Activated CD8-positive, alpha-beta memory T cell treated with anti-CD3 and anti-CD28 coated beads, Interleukin-2, amount 50 U/mL, for 24 hours (primary cell): Measurements from ENCODE around the gene AADACL4.
A peak's percentile ranks its signal among the peaks of the same experiment; 100 is the strongest.

Experiments used
- DNase-seq: peaks from one replicate; pipeline ENCODE4 v3.0.0-alpha.2; 2020; ENCODE audit errors: extremely low read depth

Gene AADACL4

DNA sequence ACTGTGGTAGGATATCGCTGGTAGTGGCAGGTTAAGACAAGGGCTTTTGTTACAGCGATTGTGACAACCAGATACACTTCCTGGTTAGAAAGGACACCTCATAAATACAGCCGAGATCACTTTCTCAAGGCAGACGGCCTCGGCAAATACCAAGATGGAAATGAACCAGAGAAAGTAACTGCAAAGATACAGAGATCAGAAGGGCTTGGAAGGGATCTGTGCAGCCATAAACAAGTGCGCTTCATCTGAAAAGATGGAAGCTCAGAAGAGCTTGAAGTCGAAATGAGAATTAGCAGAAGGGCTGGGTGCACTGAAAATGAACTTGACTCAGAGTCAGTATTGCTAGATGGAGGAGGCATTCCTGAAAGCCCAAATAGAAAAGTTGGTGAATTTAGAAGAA, 32.9 kb upstream of the AADACL4 start:
- no peak for DNase-seq

DNA sequence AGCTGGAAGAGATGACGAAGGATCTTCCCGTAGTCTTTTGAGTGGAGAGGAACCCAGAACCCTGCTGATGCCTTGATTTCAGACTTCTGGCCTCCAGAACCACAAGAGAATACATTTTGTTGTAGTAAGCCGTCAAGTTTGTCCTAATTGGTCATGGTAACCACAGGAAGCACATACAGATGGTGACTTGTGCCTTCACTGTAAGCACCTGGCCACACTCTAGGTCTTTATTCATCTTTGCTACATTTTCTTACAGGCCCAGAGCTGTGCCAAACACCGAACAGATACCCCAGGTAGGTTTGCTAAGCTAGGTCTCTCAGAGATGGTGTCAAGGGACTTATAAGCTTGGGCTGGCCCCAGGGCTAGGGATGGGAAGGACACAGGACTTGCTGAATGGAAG, 30.7 kb upstream of the AADACL4 start:
- no peak for DNase-seq

DNA sequence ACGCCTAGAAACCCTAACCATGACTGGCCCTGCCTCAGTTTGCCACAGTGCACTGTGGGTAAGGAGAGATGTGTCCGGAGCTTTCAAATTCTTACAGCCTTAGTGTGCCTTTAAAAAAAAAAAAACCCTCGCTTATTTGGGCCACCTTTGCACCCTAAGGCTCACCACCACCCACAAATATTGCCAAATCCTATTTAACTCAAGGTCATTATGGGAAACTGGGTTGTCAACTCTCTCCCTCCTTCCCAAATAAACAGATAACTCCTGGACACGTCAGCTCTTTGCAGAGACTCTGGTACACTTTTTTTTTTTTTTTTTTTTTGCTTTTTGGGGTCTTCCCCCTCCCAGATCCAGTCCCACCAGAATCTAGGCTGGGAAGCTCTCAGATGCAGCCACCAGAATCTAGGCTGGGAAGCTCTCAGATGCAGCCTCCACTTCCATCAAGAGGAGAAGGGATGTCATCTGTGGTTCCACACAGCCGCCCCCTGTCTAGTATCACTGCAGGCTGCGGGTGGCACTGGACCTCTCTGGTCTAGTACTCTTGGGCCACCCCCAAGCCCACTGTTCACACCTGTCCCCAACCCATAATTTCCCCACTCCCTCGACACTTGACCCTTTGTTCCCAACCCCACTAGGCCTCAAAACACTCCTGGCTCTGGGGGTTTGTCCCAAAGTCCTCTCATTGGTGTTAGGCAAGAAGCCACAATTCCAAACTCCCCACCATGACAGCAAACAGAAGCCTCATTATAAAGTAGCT, 29.3 kb upstream of the AADACL4 start:
- DNase-seq, result no peak

DNA sequence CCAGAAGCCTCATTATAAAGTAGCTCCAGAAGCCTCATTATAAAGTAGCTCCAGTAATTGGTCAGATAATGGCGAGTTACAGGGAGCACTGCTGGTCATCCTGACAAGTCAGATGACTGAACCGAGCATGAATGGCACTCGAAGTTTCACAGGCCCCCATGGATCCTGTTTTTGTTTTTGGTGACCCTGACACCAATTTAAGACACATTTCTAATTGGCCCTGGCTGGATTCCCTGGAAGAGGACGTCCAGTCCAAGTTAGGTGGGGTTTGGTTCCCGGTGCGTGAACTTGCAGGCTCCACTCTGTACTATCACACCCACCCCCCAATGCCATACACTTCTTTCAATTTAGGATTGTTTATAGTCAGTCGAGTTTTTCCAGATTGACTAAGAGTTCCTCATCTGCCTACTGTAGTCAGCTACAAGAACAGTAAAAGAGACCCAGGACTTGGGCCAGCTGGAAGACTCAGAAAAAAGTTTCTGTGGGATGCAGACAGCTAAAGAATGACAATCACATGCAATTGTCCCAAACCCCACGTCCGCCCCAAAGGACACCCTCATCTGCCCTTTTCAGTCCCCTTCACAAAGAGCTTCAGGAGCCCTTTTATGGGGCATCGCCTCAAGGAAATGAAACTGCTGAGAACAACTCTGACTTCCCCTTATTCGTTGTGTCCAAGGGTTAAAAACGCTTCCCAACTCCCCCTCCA, 28.6 kb upstream of the AADACL4 start:
- no peak for DNase-seq

DNA sequence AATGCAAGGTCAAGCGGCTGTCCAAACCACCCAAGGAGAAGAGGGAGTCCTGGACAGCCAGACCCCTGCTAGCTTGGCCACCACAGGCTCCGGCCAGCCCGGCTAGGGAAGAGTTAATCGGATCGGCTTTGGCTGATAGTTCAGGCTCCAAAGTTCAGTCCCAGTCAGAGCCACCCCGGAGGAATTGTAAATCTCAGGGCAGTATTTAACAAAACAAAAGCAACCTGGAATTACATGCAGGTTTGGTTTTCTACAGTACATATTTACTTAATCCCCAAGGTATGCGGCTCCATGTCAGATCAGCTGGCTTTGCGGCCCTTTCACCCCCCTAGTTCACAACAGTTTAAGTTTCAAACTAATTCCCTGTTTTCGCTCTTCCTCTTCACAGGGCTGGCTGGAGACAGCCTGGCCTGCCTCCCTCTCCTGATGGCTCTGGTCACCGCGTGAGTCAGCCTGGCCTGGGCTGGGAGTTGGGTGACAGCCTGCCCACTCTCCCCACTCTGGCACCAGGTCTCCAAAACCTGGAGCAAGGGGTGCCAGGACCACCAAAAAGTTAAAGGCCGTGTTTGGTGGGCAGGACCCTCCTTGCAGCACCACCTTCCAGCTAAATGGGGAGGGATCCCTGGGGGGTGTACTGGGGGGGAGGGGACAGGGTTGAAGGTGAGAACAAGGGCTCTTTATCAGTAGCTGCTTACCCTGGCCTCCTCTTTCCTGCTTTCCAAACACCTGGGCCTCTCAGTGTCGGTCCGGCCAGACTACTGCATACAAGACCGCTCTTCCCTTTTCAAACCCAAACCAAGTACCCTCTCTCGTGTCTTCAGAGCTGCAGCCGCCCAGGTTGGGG, 27.8 kb upstream of the AADACL4 start:
- DNase-seq, result no peak

DNA sequence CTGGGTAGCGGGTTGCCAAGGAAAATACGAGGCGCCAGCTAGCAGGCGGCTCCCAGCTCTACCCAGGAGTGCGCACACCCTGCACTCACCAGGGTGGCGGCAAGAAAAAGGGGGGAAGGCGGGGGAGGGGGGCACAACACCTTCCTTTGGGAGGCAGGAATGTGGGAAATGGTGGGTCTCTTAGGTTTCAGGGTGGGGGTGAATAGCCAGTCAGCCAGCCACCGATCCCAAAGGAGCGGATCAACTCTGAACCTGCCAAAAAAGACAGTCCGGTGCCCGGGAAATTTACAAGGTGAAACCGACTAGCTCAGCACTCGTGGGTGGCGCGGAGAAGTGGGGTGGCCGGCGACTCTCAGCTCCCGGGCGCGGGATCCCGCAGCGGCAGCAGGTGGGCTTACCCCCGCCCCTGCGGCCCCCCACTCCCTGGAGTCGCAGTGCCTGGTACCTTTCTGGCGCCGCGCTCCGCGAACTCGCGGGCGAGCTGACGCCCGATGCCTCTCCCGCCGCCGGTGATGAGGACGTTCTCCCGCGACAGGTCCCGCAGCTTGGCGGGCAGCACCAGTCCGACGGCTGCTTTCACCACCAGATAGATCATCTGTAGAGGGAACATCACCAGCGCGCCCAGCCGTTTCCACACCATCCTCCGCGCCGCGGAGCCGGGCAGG, 27.0 kb upstream of the AADACL4 start:
- DNase-seq, result no peak

DNA sequence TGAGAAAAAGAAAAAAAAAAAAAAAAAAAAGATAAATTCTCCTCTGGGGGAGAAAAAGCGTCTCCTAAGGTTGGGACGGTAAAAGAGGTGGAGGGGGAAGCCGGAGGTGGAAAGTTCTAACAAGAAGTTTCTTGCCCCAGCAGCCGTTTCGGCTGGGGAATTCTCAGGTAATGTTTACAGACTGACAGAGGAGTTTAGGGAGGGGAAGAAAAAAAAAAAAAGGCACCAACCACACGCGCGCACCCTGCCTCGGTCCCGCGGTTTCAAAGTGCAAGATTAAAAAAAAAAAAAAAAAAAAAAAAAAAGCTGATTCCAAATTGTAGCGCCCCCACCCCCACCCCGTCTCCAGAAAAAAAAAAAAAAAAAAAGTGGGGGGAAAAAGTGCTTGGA, 26.4 kb upstream of the AADACL4 start:
- DNase-seq, result no peak

DNA sequence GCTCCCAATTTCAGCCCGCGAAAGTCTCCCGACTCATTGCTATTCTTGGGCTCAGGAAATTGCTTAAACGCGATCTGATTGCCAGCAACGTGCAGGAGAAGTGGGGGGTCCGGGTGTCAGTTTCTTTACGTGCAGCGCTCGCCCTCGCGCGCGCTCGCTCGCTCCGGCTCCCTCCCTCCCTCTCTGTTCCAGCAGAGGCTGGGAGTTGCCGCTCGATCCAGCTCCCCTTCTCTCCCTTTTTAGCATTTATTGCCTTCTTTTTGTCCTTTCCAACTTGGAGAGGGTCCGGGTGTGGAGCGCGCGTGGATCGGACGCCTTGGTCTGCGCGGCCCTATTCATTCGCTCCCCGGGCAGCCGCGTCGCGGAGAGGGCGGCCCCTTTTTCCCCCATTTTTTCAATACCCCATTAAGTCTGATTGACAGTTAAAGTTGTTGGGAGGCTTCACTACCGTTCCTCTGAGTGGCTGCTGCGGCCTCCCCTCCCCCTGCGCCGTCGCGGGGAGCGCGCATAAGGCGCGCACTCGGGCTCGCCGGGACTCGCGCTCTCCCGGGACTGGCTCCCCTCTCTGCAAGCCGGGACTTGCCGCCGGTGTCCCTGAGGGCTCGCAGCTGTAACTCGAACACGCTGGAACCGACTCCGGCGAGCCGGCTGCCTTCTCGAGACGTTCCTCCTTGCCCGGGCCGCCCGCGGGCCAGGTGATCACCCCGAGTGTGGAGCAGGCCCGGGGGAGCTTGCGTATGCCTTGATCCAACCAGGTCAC, 25.8 kb upstream of the AADACL4 start, which contains the start of gene DHRS3:
DHRS3 (minus strand) TSS at position 310 of the 760 bp plus-strand sequence. CDS start 862 bp downstream, outside the sequence.
- DNase-seq, result no peak

DNA sequence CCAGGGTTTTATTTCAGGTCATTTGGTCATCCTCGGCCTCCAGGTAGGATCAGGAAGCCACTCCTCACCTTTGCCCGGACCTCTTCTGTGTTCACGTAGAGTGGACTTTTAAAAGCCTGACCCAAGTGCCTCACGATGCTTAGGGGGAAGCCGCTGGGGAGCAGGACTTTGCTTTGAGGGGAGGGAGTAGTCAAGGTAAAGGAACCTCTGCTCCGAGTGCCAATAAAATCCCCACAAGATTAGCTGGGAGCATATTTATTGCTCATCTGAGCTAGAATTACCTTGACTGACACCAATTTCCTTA, 25.3 kb upstream of the AADACL4 start:
- DNase-seq, result no peak

DNA sequence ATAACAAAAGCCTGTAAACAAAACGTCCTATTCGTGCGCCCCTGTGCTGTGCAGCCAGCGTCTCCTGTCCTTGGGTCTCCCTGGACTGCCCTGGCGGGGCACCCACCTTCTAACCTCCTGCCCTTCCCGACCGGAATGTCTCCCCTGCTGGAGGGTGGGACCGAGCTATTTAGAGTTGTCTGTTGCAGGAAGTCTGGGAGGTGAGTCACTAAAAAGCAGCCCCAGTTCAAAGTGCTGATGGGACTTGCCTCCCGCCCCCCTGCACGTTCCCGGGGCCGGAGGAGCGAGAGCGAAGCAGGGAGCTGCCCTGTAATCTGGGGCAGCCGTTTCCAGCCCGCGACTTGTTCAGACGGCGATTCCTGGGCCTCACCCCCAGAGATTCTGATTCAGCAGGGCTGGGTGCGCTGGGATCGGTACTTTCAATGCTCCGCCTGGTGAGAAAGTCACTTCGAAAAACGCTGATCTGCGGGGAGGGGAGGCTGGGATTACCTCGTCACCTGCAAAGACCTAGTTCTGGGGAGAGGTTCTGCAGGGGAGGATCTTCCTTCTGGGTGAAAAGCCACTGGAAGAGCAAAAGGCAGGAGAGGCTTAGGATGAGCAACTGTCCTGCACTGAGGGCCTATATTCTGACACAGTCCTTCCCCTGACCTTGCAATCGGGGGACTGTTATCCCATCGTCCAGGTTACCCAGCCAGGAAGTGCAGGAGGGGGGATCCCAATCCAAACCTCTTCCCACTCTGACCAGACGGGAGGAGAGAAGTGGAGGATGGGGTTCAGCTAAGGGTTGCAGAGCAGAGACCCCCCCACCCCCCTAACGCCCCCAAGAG, 24.7 kb upstream of the AADACL4 start:
- DNase-seq, result no peak

DNA sequence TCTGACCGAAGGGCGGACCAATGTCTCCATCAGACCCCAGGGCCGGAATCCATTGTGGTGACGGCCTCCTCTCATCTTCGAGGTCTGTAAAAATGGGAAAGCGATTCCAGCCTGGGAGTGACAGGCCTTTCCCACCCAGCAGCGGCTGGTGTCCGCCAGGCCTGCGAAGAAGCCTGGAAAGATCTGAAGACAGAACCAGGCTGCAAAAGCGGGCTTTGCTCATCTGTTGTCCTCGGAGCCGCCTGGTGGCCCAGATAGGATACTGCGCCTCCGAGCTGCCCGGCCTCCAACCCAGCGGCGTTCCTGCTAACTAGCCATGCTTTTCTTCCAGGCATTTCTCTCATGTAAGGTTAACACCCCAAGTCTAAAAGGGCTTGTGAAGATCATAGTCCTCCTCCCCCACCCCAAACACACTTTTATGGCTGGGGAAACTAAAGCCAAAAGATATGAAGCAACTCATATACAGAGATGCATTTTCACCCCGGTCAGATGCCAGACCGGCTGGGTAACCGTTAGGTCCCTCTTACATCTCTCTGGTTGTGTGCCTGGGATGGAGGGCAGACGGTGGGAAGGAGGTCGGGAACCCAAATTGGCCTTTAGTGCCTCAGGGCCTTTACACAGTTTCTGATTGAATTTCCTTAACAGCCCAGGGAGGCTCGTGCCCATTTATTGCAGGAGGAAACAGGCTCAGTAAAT, 23.9 kb upstream of the AADACL4 start:
- DNase-seq, result peak; percentile 59

DNA sequence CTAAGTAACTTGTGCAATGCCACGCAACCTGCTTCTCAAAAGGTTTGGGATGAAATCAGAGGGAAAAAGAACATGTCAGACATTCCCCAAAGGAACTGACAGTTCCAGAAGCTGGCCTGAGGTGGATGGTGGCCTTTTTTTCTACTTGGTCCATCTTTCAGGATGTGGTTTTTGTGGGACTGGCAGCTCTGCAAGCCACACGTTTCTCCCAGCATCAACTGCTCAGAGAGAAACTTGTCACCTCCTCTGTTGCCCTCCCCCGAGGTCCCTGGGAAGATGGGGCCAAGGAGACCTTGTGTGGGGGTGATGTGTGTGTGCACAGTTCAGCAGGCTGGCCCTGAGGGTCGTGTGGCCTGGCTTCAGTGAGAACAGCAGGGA, 23.4 kb upstream of the AADACL4 start:
- DNase-seq, result no peak

DNA sequence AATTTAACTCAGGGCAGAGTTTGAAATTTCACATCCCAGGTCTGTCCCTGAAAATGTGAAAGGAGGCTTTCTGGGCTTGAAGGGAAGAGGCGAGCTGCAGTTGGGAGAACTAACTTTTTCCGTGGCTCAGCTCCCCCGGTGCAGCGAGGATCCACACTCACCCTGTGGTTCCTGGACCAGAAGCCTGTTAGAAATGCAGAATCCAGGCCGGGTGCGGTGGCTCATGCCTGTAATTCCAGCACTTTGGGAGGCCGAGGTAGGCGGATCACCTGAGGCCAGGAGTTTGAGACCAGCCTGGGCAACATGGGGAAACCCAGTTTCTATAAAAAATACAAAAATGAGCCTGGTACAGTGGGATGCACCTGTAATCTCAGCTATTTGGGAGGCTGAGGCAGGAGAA, 23.0 kb upstream of the AADACL4 start:
- no peak for DNase-seq

DNA sequence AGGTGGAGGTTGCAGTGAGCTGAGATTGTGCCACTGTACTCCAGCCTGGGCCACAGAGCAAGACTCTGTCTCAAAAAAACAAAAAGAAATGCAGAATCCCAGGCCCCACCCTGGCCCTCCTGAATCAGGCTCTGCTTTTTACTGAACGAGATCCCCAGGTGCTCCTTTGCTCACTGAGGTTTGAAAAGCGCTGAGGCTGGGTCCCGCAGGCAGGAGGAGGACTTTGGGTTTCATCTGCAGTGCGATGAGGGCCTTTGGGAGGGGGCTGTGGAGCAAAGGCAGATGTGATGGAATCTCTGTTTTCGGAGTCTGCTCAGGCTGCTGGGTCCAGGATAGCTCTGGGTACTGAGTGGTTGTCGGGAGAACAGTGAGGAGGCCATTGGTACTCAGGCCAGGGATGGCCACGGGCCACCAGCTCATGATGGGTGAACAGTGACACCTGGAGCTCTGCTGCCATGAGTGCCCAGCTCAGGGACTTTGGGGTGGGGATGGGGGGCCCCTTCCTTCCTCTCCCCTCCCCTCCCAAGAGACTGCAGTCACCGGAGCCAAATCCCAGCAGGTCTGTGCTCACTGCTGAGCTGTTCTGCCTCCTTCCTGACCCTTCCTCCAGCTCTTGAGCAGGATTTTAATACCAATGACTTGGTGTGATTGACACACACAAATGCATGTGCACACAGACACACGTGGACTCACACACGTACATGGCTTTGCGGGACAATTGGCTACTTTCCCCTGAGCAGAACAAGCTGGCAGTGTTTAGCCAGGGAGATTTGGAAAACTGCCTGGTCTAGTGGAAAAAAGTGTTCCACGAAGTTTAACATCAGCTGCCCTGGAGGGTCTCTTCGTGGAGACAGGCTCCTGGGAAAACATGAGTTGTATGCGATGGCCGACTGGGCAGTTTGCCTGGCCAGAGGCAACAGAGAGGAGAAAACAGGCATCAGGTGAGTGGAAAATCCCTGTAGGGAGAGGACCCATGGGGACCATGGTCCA, 22.2 kb upstream of the AADACL4 start:
- no peak for DNase-seq

DNA sequence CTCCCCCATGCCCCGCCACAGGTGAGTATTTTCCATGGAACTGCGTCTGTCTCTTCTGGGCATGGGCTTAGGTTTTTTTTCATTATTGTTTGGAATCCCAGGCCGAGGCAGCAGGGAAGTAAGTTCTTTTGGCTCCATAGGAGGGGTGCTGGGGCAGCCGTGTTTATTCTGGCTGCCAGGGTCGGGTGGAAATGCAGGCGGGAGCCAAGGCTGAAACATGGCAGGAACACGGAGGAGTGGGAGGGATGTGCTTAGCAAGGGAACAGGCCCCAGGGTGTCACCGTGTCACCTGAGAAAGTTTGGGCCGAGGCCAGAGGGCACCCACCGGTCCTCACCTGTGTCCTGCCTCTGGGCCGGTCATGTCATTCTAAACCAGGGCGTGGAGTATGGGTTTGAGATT, 21.4 kb upstream of the AADACL4 start:
- DNase-seq, result no peak

DNA sequence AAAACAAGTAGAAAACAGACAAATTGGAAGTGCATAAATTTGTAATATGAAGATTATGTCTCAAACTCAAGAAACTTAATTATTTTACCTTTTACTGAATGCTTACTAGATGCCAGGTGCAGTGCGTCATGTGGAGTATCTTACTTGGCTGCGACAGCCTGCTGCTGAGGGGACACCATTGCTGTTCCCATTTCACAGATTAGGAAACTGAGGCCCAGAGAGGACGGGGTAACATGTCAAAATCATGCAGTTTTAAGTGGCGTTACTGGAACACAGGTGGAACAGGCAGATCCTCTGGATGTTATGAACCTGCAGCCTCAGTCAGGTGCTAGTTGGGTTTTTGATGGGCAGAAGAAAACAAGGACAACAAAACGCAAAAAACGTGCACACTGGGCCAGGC, 18.6 kb upstream of the AADACL4 start:
- no peak for DNase-seq

DNA sequence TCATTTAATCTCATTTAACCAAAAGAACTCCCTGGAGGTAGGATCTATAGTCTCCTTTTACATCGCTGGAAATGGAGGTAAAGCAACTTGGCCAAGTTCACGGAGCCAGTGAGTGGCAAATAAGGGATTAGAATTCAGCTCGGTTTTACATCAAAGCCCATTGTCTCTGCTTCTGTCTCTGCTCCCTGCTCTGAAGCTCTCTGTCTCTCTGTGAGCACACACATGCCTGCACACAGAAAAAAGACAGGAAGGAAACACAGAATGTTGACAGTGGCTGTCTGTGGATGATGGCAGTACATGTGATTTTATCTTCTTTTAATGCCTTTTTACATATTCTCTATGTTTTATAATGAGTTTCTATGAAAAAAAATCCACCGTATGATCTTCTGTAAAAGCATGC, 17.0 kb upstream of the AADACL4 start:
- no peak for DNase-seq

DNA sequence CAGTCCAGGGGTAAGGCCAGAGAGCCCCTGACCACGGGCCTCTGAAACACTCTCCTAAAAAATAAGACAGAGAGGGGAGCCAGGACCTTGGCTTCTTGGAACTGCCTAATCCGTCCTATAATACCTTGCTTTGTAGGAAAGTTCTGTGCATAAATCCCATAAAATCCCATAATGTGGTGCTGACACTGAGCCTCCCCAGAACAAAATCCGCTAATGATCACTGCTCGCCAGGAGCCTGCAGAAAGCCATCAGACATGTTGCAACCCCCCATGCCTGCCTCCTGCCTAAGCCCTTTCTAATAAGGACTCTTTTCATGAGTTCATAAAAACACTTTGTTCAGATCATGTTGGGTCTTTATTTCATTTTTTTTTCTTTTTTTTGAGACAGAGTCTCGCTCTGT, 16.6 kb upstream of the AADACL4 start:
- no peak for DNase-seq

DNA sequence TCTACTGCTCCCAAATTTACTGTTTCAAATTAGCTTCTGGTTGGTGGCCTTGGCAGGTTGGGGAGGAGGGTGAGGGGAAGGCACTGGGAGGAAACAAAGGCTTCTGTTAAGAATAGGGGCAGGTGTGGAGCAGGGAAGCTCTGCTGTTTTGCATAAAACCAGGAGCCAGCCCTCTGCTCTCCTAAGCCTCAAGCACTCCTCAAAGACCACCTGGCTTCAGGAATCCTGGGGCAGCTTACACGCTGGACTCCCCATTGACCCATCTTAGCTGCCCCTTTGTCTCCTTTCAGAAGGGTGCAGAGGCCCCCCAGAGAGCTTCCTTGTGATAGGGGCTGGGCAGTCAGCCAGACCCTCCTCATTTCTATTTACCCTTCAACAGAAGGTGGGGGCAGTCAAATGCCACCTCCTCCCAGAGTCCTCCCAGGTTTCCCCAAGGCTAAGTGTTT, 14.4 kb upstream of the AADACL4 start:
- DNase-seq, result no peak
